K562 (cell line): ENCODE results near the gene RGL2. TPM values are rescaled to one million over a fixed set of nuclear protein-coding genes. Genes with fewer than 3 reads are reported as not detected.

Experiments
- ATF1 ChIP-seq, 2 experiments: fragments of 450-650 bp in 1 of 2; IDR thresholded peaks; 2 replicates each; pipeline ENCODE4 v1.6.1; 2016; ENCODE audit warnings: missing compliant biosample characterization in 1 of 2, missing genetic modification characterization in 1 of 2
- CTBP1 ChIP-seq: fragments of 450-650 bp; IDR thresholded peaks from 2 replicates; pipeline ENCODE4 v1.6.1; 2016; ENCODE audit warnings: borderline replicate concordance
- E2F5 ChIP-seq: sonication (generic); formaldehyde crosslinking; IDR thresholded peaks from 2 replicates; pipeline ENCODE4 v1.8.0; 2022; ENCODE audit warnings: mild to moderate bottlenecking, missing genetic modification reagents
- EGR1 ChIP-seq: fragments of 450-650 bp; conservative IDR thresholded peaks from 2 replicates; pipeline ENCODE4 v1.6.1; 2017; ENCODE audit warnings: mild to moderate bottlenecking
- EHMT2 ChIP-seq: fragments of 450-650 bp; IDR thresholded peaks from 2 replicates; pipeline ENCODE4 v1.6.1; 2018; ENCODE audit warnings: antibody characterized with exemption
- FOXJ3 ChIP-seq: sonication (generic); formaldehyde crosslinking; IDR thresholded peaks from 2 replicates; pipeline ENCODE4 v1.4.0; 2020; ENCODE audit warnings: mild to moderate bottlenecking, missing genetic modification reagents
- HNRNPUL1 ChIP-seq: fragments of 200-400 bp; formaldehyde crosslinking; IDR thresholded peaks from 2 replicates; pipeline ENCODE4 v1.6.1; 2017; ENCODE audit warnings: low read length
- HOMEZ ChIP-seq: fragments of 250-450 bp; sonication (Bioruptor Pico); IDR thresholded peaks from 2 replicates; pipeline ENCODE4 v1.4.0; 2020; ENCODE audit warnings: mild to moderate bottlenecking, moderate library complexity
- MNT ChIP-seq, 2 experiments: fragments of 450-650 bp; conservative IDR thresholded peaks; 2 replicates each; pipeline ENCODE4 v1.6.1; 2017; ENCODE audit warnings: mild to moderate bottlenecking in 2 of 2, moderate library complexity in 2 of 2
- NFRKB ChIP-seq: fragments of 450-650 bp; IDR thresholded peaks from 2 replicates; pipeline ENCODE4 v1.6.1; 2016; ENCODE audit warnings: low read depth
- PREB ChIP-seq: sonication (generic); formaldehyde crosslinking; IDR thresholded peaks from 2 replicates; pipeline ENCODE4 v1.8.1; 2023; ENCODE audit warnings: mild to moderate bottlenecking, missing genetic modification reagents
- PRPF4 ChIP-seq: fragments of 200-400 bp; formaldehyde crosslinking; IDR thresholded peaks from one replicate; pipeline ENCODE4 v1.6.1; 2017; ENCODE audit warnings: low read length, low read depth, mild to moderate bottlenecking; ENCODE audit not compliant: insufficient read depth, poor library complexity, severe bottlenecking
- RB1 ChIP-seq: fragments of 450-650 bp; IDR thresholded peaks from 2 replicates; pipeline ENCODE4 v1.6.1; 2017; ENCODE audit warnings: low read depth, mild to moderate bottlenecking
- RBFOX2 ChIP-seq: fragments of 200-400 bp; formaldehyde crosslinking; IDR thresholded peaks from 2 replicates; pipeline ENCODE4 v1.6.1; 2017; ENCODE audit warnings: low read depth, mild to moderate bottlenecking, low read length, moderate library complexity
- TEAD4 ChIP-seq, 2 experiments: sonication (generic) in 1 of 2; formaldehyde crosslinking in 1 of 2; IDR thresholded peaks; 2 replicates each; pipeline versions ENCODE4 v1.6.1 to v1.8.0; 2012 to 2022; ENCODE audit warnings: borderline replicate concordance in 1 of 2, inconsistent platforms in 1 of 2, low read length in 1 of 2, mild to moderate bottlenecking in 1 of 2, missing genetic modification reagents in 1 of 2
- YY1 ChIP-seq, 3 experiments: IDR thresholded peaks; 2 replicates each; pipeline ENCODE4 v1.6.1; 2011; ENCODE audit warnings: low read length in 2 of 3, mild to moderate bottlenecking in 2 of 3, moderate library complexity in 2 of 3, borderline replicate concordance in 1 of 3, control low read depth in 1 of 3, low read depth in 1 of 3; ENCODE audit not compliant: insufficient read depth in 3 of 3, insufficient replicate concordance in 2 of 3, control insufficient read depth in 1 of 3, insufficient read length in 1 of 3; ENCODE audit errors: extremely low read depth in 1 of 3
- ZFX ChIP-seq: sonication (generic); formaldehyde crosslinking; IDR thresholded peaks from 2 replicates; pipeline ENCODE4 v1.8.0; 2022; ENCODE audit warnings: mild to moderate bottlenecking, missing genetic modification reagents, moderate library complexity
- ZNF133 ChIP-seq: fragments of 250-450 bp; sonication (Bioruptor Pico); IDR thresholded peaks from 2 replicates; pipeline ENCODE4 v1.4.0; 2020; ENCODE audit warnings: mild to moderate bottlenecking
- ZNF644 ChIP-seq: fragments of 200-800 bp; sonication (Bioruptor generic); IDR thresholded peaks from 2 replicates; pipeline ENCODE4 v1.6.1; 2016; ENCODE audit warnings: low read depth, missing genetic modification characterization, missing compliant biosample characterization
- ZNF717 ChIP-seq: fragments of 250-450 bp; sonication (Bioruptor Pico); IDR thresholded peaks from 2 replicates; pipeline ENCODE4 v1.5.0; 2021
- polyA plus RNA-seq, 8 experiments: library from polyadenylated mRNA; depleted of rRNA in 4 of 8; stranded (reverse) in 5 of 8; unstranded in 3 of 8; fragments of >200 nt; fragmentation: Nextera tagmentation in 2 of 8; fragmentation: Illumina TruSeq in 1 of 8; extraction: Ambion mirVana in 2 of 8; extraction: Trizol in 1 of 8; gene quantifications; 2 replicates each; pipeline versions ENCODE4 v1.2.1 to v1.2.3, GENCODE V29; 2011 to 2014; ENCODE audit warnings: inconsistent platforms in 1 of 8, missing spikeins in 1 of 8
- total RNA-seq, 7 experiments: library from RNA; depleted of rRNA in 6 of 7; stranded (reverse); fragments of >200 nt in 6 of 7; fragmentation: Illumina TruSeq in 2 of 7; extraction: Trizol in 2 of 7; gene quantifications; 2 replicates each; pipeline versions ENCODE4 v1.2.1 to v1.2.3, GENCODE V29; 2011 to 2021; ENCODE audit warnings: low replicate concordance in 1 of 7

The RGL2 gene
- total and polyA plus RNA-seq, 9 of the 15 experiments (the other 6 are each of a cell fraction or from before 2014, with no cell fraction given): 1.8 to 57.1 (median 19.5) TPM

- TF ChIP-seq MNT (conservative IDR thresholded peaks at IDR 0.05): peak; percentile 6 to 69; a peak in 2 of 4 replicates
- no peak for TF ChIP-seq ZNF133 (CRISPR knock-in tag)
- TF ChIP-seq NFRKB: 0 out of 2 replicates have a peak, but pooled peaks have one; percentile 26
- peak; percentile 12; the same call in 1 of the 2 replicates for TF ChIP-seq HOMEZ (CRISPR knock-in tag)
- peak in 1 of 3 experiments; percentile 40 for TF ChIP-seq YY1 (IDR thresholded peaks at IDR 0.05; ENCODE audit: borderline replicate concordance in 1 of 3, control insufficient read depth in 1 of 3, extremely low read depth in 1 of 3, insufficient read depth in 3 of 3, insufficient read length in 1 of 3, insufficient replicate concordance in 2 of 3, low read depth in 1 of 3, low read length in 2 of 3)
- TF ChIP-seq FOXJ3 (CRISPR knock-in tag): peak; percentile 47; the same call in 1 of the 2 replicates
- peak; percentile 62; the same call in 1 of the 2 replicates for TF ChIP-seq RB1
- TF ChIP-seq EHMT2: no peak
- peak; percentile 21; the same call in 1 of the 2 replicates for TF ChIP-seq RBFOX2
- TF ChIP-seq TEAD4 (IDR thresholded peaks at IDR 0.05; ENCODE audit: low read length): 0 out of 2 replicates have a peak, but pooled peaks have one; percentile 16
- TF ChIP-seq TEAD4 (CRISPR knock-in tag; IDR thresholded peaks at IDR 0.05; ENCODE audit: borderline replicate concordance): no peak
- no peak for TF ChIP-seq PRPF4
- no peak for TF ChIP-seq ZNF644 (tag)
- TF ChIP-seq HNRNPUL1: no peak
- TF ChIP-seq CTBP1: no peak
- TF ChIP-seq E2F5 (CRISPR knock-in tag): no peak
- TF ChIP-seq ATF1 (CRISPR knock-in tag; IDR thresholded peaks at IDR 0.05): no peak
- TF ChIP-seq ATF1 (tag; IDR thresholded peaks at IDR 0.05): no peak
- TF ChIP-seq ZNF717: no peak
- peak; percentile 42 for TF ChIP-seq ZFX (CRISPR knock-in tag)
- TF ChIP-seq EGR1: peak; percentile 83
- no peak for TF ChIP-seq PREB (CRISPR knock-in tag)
Measured at GRCh38 chr6:33297956-33298772, 578 bp downstream of the RGL2 start (continued).
